Sciatic nerve (tissue), 2 donors: ENCODE measurements around the gene PHF5A. TPM values are rescaled to one million over a fixed set of nuclear protein-coding genes. Genes with fewer than 3 reads are reported as not detected.

Experiments
- ATAC-seq: fragments of 200-7000 bp; cut with Tn5 transposase; one replicate; pipeline ENCODE4 v1.9.1; 2020; ENCODE audit warnings: mild to moderate bottlenecking, moderate library complexity
- DNase-seq: peaks from one replicate; pipeline ENCODE4 v3.0.0-alpha.2; 2020; ENCODE audit warnings: low spot score
- intact Hi-C: fragments of 100-400 bp; cut with DNase I; formaldehyde crosslinking; loops from one replicate; pipeline ENCODE4 v1.14.2; 2022
- total RNA-seq: library from RNA; stranded (reverse); fragmentation: NEBNext Ultra II Directional; extraction: Animal tissue kit (Norgen Biotek cat#: 25700); gene quantifications from one replicate; pipeline ENCODE4 v1.2.1, GENCODE V29; 2021
- donor health status: DM: no; HTN: no; CAD: no.
- donor health status: DM: no; HTN: no; CAD: no.

Gene PHF5A
- 26.9 TPM for total RNA-seq

- DNase-seq, result peak; percentile 99
- intact Hi-C loops, result no loop called here
- ATAC-seq, result peak; percentile 99
These were observed at the start of gene PHF5A, which contains the start of gene ACO2 for GRCh38 chr22:41468381-41469217. TSS of gene PHF5A (minus strand) at chr22:41468692. CDS start at chr22:41468653, 39 bp downstream. TSS of gene ACO2 (plus strand) at chr22:41469117. CDS start at chr22:41469147, 30 bp downstream.

- ATAC-seq (no peak), DNase-seq (no peak)
- intact Hi-C loops, result loop anchor here (5.0 kb wide), 1 partner anchor 116 kb away; no protein-coding TSS in a partner anchor
These were observed 49.5 kb upstream of the PHF5A start for GRCh38 chr22:41518048-41518347.

GRCh38 chr22:41517172-41518047 is 48.9 kb upstream of the PHF5A start:
- ATAC-seq (peak; percentile 59), DNase-seq (peak; percentile 90)
- intact Hi-C loops, result loop anchor here (5.0 kb wide), 1 partner anchor 115 kb away; no protein-coding TSS in a partner anchor

GRCh38 chr22:41516462-41516861 is 48.0 kb upstream of the PHF5A start:
- DNase-seq (no peak), ATAC-seq (no peak)
- intact Hi-C loops, result loop anchor here (5.0 kb wide), 1 partner anchor 114 kb away; no protein-coding TSS in a partner anchor

GRCh38 chr22:41513391-41513790 is 44.9 kb upstream of the PHF5A start:
- DNase-seq (no peak), ATAC-seq (peak; percentile 19)
- intact Hi-C loops, result no loop called here

- intact Hi-C loops, result no loop called here
- peak; percentile 65 for ATAC-seq
- DNase-seq, result no peak
These were observed 44.1 kb upstream of the PHF5A start for GRCh38 chr22:41512421-41513194.

- DNase-seq (no peak), ATAC-seq (no peak)
- intact Hi-C loops, result no loop called here
These were observed 43.1 kb upstream of the PHF5A start for GRCh38 chr22:41511521-41511968.

GRCh38 chr22:41508770-41509170 is 40.3 kb upstream of the PHF5A start:
- peak; percentile 64 for ATAC-seq
- intact Hi-C loops, result no loop called here
- DNase-seq, result peak; percentile 82

- DNase-seq (no peak), ATAC-seq (no peak)
- intact Hi-C loops, result no loop called here
These were observed 39.0 kb upstream of the PHF5A start for GRCh38 chr22:41507330-41508063.

GRCh38 chr22:41505511-41506220 is 37.2 kb upstream of the PHF5A start:
- ATAC-seq (no peak), DNase-seq (no peak)
- intact Hi-C loops, result no loop called here

- intact Hi-C loops, result no loop called here
These were observed 36.3 kb upstream of the PHF5A start for GRCh38 chr22:41504816-41505215.

GRCh38 chr22:41504397-41504796 is 35.9 kb upstream of the PHF5A start:
- intact Hi-C loops, result no loop called here
- ATAC-seq, result peak; percentile 51
- no peak for DNase-seq

More at GRCh38 chr22:41504816-41505215, 36.3 kb upstream of the PHF5A start:
- DNase-seq, result no peak
- no peak for ATAC-seq

GRCh38 chr22:41501209-41501608 is 32.7 kb upstream of the PHF5A start:
- DNase-seq (no peak), ATAC-seq (no peak)
- intact Hi-C loops, result no loop called here

GRCh38 chr22:41500303-41500702 is 31.8 kb upstream of the PHF5A start:
- ATAC-seq, result no peak
- intact Hi-C loops, result no loop called here
- no peak for DNase-seq

- intact Hi-C loops, result no loop called here
- ATAC-seq (no peak), DNase-seq (no peak)
These were observed 31.3 kb upstream of the PHF5A start for GRCh38 chr22:41499624-41500280.

GRCh38 chr22:41498303-41498835 is 29.9 kb upstream of the PHF5A start:
- intact Hi-C loops, result no loop called here
- peak; percentile 30 for ATAC-seq
- DNase-seq, result no peak
